WTC11 (cell line): Measurements from ENCODE around the gene LIPH. TPM values are rescaled to one million over a fixed set of nuclear protein-coding genes. Genes with fewer than 3 reads are reported as not detected.
A peak's percentile ranks its signal among the peaks of the same experiment; 100 is the strongest.

Experiments
- ATAC-seq: fragments of 200-7000 bp; cut with Tn5 transposase; 2 replicates; pipeline ENCODE4 v1.10.0; 2021; ENCODE audit warnings: mild to moderate bottlenecking, moderate library complexity
- Bru-seq: library from RNA; stranded (reverse); fragments of 400-500 nt; gene quantifications from one replicate; lab custom pipeline; 2021; lab: Mats Ljungman, UMichigan
- CTCF ChIA-PET: fragments of 300-600 bp; sonication (Branson Sonifier 250); formaldehyde crosslinking; loops from one replicate; lab custom pipeline; 2021; ENCODE audit warnings: antibody characterized with exemption; lab: Charles Lee
- POLR2A ChIA-PET: fragments of 350-600 bp; sonication (Branson Sonifier 250); formaldehyde crosslinking; loops from one replicate; lab custom pipeline; 2021; ENCODE audit warnings: antibody characterized with exemption; lab: Charles Lee
- DNase-seq: peaks from one replicate; pipeline ENCODE4 v3.0.0; 2021; ENCODE audit warnings: low spot score
- H3K27ac Mint-ChIP-seq: 2 replicates; pipeline ENCODE4 v1.8.0; 2021; ENCODE audit warnings: mixed read lengths
- H3K27me3 Mint-ChIP-seq: 2 replicates; pipeline ENCODE4 v1.8.0; 2021; ENCODE audit warnings: low read depth, mild to moderate bottlenecking, moderate library complexity, mixed read lengths
- H3K36me3 Mint-ChIP-seq: 2 replicates; pipeline ENCODE4 v1.8.0; 2021; ENCODE audit warnings: mixed read lengths
- H3K4me1 Mint-ChIP-seq: 2 replicates; pipeline ENCODE4 v1.8.0; 2022; ENCODE audit warnings: mixed read lengths
- H3K4me3 Mint-ChIP-seq: 2 replicates; pipeline ENCODE4 v1.8.0; 2021; ENCODE audit warnings: mild to moderate bottlenecking, moderate library complexity, mixed read lengths
- H3K9me3 Mint-ChIP-seq: 2 replicates; pipeline ENCODE4 v1.8.0; 2021; ENCODE audit warnings: mixed read lengths
- CBFB ChIP-seq: sonication (generic); formaldehyde crosslinking; IDR thresholded peaks from 2 replicates; pipeline ENCODE4 v1.8.1; 2022; ENCODE audit warnings: mild to moderate bottlenecking, low read depth, missing genetic modification reagents
- ETV6 ChIP-seq: sonication (generic); formaldehyde crosslinking; IDR thresholded peaks from 2 replicates; pipeline ENCODE4 v1.8.1; 2022; ENCODE audit warnings: mild to moderate bottlenecking, missing genetic modification reagents
- FOXJ3 ChIP-seq: sonication (generic); formaldehyde crosslinking; IDR thresholded peaks from 2 replicates; pipeline ENCODE4 v1.9.0; 2021; ENCODE audit warnings: missing genetic modification reagents, mild to moderate bottlenecking, borderline replicate concordance
- IRF2 ChIP-seq: sonication (generic); formaldehyde crosslinking; IDR thresholded peaks from 2 replicates; pipeline ENCODE4 v1.8.0; 2022; ENCODE audit warnings: low read depth, missing genetic modification reagents, borderline replicate concordance
- JAZF1 ChIP-seq: fragments of 250-450 bp; sonication (Bioruptor Pico); IDR thresholded peaks from 2 replicates; pipeline ENCODE4 v1.9.0; 2021; ENCODE audit warnings: moderate library complexity, mild to moderate bottlenecking, inconsistent platforms
- NFATC4 ChIP-seq: fragments of 250-450 bp; sonication (Bioruptor Pico); IDR thresholded peaks from 2 replicates; pipeline ENCODE4 v1.9.0; 2021; ENCODE audit warnings: mild to moderate bottlenecking
- NFE2L1 ChIP-seq: sonication (generic); formaldehyde crosslinking; IDR thresholded peaks from 2 replicates; pipeline ENCODE4 v1.8.1; 2023; ENCODE audit warnings: missing genetic modification reagents
- NR2C2 ChIP-seq: sonication (generic); formaldehyde crosslinking; IDR thresholded peaks from 2 replicates; pipeline ENCODE4 v1.8.0; 2022; ENCODE audit warnings: mild to moderate bottlenecking, missing genetic modification reagents
- RELA ChIP-seq: sonication (generic); formaldehyde crosslinking; IDR thresholded peaks from 2 replicates; pipeline ENCODE4 v1.8.1; 2022; ENCODE audit warnings: missing genetic modification reagents, mild to moderate bottlenecking, borderline replicate concordance
- RORB ChIP-seq: fragments of 250-450 bp; sonication (Bioruptor Pico); IDR thresholded peaks from 2 replicates; pipeline ENCODE4 v1.9.0; 2021; ENCODE audit warnings: mild to moderate bottlenecking
- TEAD4 ChIP-seq: sonication (generic); formaldehyde crosslinking; IDR thresholded peaks from 2 replicates; pipeline ENCODE4 v1.8.0; 2022; ENCODE audit warnings: mild to moderate bottlenecking, missing genetic modification reagents
- TP53 ChIP-seq: sonication (generic); formaldehyde crosslinking; IDR thresholded peaks from 2 replicates; pipeline ENCODE4 v1.8.1; 2023; ENCODE audit warnings: mild to moderate bottlenecking, missing genetic modification reagents
- ZNF121 ChIP-seq: sonication (generic); formaldehyde crosslinking; IDR thresholded peaks from 2 replicates; pipeline ENCODE4 v1.8.0; 2023; ENCODE audit warnings: missing genetic modification reagents
- ZNF416 ChIP-seq: fragments of 250-450 bp; sonication (Bioruptor Pico); IDR thresholded peaks from 2 replicates; pipeline ENCODE4 v1.9.0; 2021; ENCODE audit warnings: mild to moderate bottlenecking, inconsistent platforms
- long read RNA-seq, 3 experiments: library from RNA in 1 of 3; library from capped mRNA in 1 of 3; library from polyadenylated mRNA in 1 of 3; unstranded in 2 of 3; stranded (forward) in 1 of 3; transcript quantifications; one replicate each; pipeline ENCODE4 v2.0.0, GENCODE V29; 2021
- total RNA-seq: library from RNA; stranded (reverse); gene quantifications from 3 replicates; pipeline ENCODE4 v1.2.3, GENCODE V29; 2021
- TF ChIP-seq, protein P1 (sequence below): sonication (generic); formaldehyde crosslinking; IDR thresholded peaks from 2 replicates; pipeline ENCODE4 v1.8.0; 2022; ENCODE audit warnings: mild to moderate bottlenecking, missing genetic modification reagents
- TF ChIP-seq, protein P2 (sequence below): fragments of 200-600 bp; IDR thresholded peaks from 2 replicates; pipeline ENCODE4 v1.8.0; 2022; ENCODE audit warnings: antibody characterized with exemption
- TF ChIP-seq, protein P3 (sequence below): sonication (generic); formaldehyde crosslinking; IDR thresholded peaks from 2 replicates; pipeline ENCODE4 v1.8.0; 2023; ENCODE audit warnings: mild to moderate bottlenecking, missing genetic modification reagents
- TF ChIP-seq, protein P4 (sequence below): sonication (generic); formaldehyde crosslinking; IDR thresholded peaks from 2 replicates; pipeline ENCODE4 v1.8.1; 2023; ENCODE audit warnings: mild to moderate bottlenecking, missing genetic modification reagents, moderate library complexity
- TF ChIP-seq, protein P5 (sequence below): sonication (generic); formaldehyde crosslinking; conservative IDR thresholded peaks from 2 replicates; pipeline ENCODE4 v1.8.1; 2023; ENCODE audit warnings: mild to moderate bottlenecking, low read depth, missing genetic modification reagents, moderate library complexity
- TF ChIP-seq, protein P6 (sequence below): fragments of 250-450 bp; sonication (Bioruptor Pico); IDR thresholded peaks from 2 replicates; pipeline ENCODE4 v1.9.0; 2021; ENCODE audit warnings: mild to moderate bottlenecking, borderline replicate concordance

LIPH gene
- 0.07 to 0.27 TPM (median 0.11 TPM) in 3 replicates for total RNA-seq
- percentile 3 among the genes with signal in this experiment for Bru-seq, nascent RNA
- long read RNA-seq, experiment 1 = 0 reads
- long read RNA-seq, experiment 2 = 0 reads
- long read RNA-seq, experiment 3 = 0 reads

DNA sequence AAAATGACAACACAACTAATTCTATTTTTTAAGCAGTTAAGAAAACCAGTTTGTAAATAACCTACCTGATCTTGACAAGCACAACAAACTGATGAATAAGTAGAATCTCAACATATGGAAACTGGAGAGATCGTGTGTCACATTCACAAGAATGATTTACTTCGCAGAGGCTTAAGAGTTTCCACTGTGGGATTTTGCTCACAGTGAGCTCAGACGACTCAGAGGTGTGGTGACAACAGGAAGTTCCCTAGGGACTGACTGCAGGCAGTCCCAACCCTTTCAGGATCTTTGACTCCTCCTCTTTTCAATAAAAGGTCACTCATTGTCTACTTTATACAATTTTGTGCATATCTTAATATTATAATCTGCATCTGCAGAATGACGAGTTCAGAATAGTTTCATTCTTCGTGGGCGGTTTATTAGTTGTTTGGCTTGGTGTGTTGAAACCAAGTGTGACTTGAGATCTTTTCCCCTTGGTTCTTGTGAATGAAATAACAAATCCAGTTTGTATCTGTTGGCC lies at the start of gene LIPH:
Gene LIPH (minus strand): TSS at position 231 of the 520 bp plus-strand sequence. CDS start 117 bp downstream, at position 114.
- Mint-ChIP-seq H3K9me3 (no peaks in the 10 kb centered on the region), H3K27ac (peak within 1 kb of the TSS; percentile 51), H3K36me3 (no peaks in the 10 kb centered on the region), H3K27me3 (no peaks in the 10 kb centered on the region), H3K4me3 (no peak within 1 kb of the TSS), H3K4me1 (peaks cover 7% of the 10 kb centered on the region)
- CTCF ChIA-PET = interaction anchor here (0.6 to 2.4 kb wide), 4 partner anchors 12 to 92 kb away, joined by 3 to 11 read pairs (median 5); no protein-coding TSS in a partner anchor
- ATAC-seq (peak; percentile 76), DNase-seq (no peak)
- TF ChIP-seq NR2C2 (CRISPR knock-in tag) (no peak), ETV6 (CRISPR knock-in tag) (no peak), RORB (CRISPR knock-in tag) (no peak), TEAD4 (CRISPR knock-in tag) (no peak), TP53 (CRISPR knock-in tag) (no peak), NFATC4 (CRISPR knock-in tag) (no peak)
- TF ChIP-seq, protein P1, sequence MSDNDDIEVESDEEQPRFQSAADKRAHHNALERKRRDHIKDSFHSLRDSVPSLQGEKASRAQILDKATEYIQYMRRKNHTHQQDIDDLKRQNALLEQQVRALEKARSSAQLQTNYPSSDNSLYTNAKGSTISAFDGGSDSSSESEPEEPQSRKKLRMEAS = no peak
- TF ChIP-seq, protein P2, sequence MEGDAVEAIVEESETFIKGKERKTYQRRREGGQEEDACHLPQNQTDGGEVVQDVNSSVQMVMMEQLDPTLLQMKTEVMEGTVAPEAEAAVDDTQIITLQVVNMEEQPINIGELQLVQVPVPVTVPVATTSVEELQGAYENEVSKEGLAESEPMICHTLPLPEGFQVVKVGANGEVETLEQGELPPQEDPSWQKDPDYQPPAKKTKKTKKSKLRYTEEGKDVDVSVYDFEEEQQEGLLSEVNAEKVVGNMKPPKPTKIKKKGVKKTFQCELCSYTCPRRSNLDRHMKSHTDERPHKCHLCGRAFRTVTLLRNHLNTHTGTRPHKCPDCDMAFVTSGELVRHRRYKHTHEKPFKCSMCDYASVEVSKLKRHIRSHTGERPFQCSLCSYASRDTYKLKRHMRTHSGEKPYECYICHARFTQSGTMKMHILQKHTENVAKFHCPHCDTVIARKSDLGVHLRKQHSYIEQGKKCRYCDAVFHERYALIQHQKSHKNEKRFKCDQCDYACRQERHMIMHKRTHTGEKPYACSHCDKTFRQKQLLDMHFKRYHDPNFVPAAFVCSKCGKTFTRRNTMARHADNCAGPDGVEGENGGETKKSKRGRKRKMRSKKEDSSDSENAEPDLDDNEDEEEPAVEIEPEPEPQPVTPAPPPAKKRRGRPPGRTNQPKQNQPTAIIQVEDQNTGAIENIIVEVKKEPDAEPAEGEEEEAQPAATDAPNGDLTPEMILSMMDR = no peak
- TF ChIP-seq, protein P3, sequence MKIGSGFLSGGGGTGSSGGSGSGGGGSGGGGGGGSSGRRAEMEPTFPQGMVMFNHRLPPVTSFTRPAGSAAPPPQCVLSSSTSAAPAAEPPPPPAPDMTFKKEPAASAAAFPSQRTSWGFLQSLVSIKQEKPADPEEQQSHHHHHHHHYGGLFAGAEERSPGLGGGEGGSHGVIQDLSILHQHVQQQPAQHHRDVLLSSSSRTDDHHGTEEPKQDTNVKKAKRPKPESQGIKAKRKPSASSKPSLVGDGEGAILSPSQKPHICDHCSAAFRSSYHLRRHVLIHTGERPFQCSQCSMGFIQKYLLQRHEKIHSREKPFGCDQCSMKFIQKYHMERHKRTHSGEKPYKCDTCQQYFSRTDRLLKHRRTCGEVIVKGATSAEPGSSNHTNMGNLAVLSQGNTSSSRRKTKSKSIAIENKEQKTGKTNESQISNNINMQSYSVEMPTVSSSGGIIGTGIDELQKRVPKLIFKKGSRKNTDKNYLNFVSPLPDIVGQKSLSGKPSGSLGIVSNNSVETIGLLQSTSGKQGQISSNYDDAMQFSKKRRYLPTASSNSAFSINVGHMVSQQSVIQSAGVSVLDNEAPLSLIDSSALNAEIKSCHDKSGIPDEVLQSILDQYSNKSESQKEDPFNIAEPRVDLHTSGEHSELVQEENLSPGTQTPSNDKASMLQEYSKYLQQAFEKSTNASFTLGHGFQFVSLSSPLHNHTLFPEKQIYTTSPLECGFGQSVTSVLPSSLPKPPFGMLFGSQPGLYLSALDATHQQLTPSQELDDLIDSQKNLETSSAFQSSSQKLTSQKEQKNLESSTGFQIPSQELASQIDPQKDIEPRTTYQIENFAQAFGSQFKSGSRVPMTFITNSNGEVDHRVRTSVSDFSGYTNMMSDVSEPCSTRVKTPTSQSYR (CRISPR knock-in tag) = no peak
- TF ChIP-seq, protein P4, sequence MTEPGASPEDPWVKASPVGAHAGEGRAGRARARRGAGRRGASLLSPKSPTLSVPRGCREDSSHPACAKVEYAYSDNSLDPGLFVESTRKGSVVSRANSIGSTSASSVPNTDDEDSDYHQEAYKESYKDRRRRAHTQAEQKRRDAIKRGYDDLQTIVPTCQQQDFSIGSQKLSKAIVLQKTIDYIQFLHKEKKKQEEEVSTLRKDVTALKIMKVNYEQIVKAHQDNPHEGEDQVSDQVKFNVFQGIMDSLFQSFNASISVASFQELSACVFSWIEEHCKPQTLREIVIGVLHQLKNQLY (CRISPR knock-in tag) = no peak
- POLR2A ChIA-PET = no interaction called here

DNA sequence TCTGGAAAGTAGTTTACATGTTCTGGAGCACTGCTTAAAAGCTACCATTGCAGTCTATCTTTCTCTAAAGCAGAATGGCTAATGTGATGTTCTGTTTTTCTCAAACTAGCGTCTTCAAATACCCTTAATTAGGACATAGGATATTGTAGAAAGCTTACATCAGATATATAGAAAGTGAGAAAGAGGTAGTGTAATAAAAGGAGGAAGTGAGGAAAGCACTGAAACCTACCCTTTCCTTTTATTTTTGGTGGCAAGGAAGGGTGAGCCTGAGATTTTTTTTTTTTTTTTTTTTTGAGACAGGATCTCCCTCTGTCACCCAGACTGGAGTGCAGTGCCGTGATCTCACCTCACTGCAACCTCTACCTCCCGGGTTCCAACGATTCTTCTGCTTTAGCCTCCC lies 43.1 kb upstream of the LIPH start:
- H3K4me1 Mint-ChIP-seq = no peaks in the 10 kb centered on the region
- ATAC-seq = no peak
- 0 out of 2 replicates have a peak overlapping the region, but pooled peaks have one; percentile 21 for H3K27ac Mint-ChIP-seq
- no peak for DNase-seq
- CTCF ChIA-PET = interaction anchor here (1.7 kb wide), 1 partner anchor 65 kb away, joined by 6 read pairs; no protein-coding TSS in a partner anchor
- POLR2A ChIA-PET = interaction anchor here (0.6 kb wide), 1 partner anchor 17 kb away, joined by 5 read pairs; no protein-coding TSS in a partner anchor
- peaks cover 14% of the 10 kb centered on the region for H3K36me3 Mint-ChIP-seq
- no peaks in the 10 kb centered on the region for H3K9me3 Mint-ChIP-seq
- no peaks in the 10 kb centered on the region for H3K27me3 Mint-ChIP-seq
- TF ChIP-seq ZNF416 (CRISPR knock-in tag) = no peak
- TF ChIP-seq CBFB = no peak
- TF ChIP-seq NR2C2 (CRISPR knock-in tag) = no peak
- TF ChIP-seq, protein P5, sequence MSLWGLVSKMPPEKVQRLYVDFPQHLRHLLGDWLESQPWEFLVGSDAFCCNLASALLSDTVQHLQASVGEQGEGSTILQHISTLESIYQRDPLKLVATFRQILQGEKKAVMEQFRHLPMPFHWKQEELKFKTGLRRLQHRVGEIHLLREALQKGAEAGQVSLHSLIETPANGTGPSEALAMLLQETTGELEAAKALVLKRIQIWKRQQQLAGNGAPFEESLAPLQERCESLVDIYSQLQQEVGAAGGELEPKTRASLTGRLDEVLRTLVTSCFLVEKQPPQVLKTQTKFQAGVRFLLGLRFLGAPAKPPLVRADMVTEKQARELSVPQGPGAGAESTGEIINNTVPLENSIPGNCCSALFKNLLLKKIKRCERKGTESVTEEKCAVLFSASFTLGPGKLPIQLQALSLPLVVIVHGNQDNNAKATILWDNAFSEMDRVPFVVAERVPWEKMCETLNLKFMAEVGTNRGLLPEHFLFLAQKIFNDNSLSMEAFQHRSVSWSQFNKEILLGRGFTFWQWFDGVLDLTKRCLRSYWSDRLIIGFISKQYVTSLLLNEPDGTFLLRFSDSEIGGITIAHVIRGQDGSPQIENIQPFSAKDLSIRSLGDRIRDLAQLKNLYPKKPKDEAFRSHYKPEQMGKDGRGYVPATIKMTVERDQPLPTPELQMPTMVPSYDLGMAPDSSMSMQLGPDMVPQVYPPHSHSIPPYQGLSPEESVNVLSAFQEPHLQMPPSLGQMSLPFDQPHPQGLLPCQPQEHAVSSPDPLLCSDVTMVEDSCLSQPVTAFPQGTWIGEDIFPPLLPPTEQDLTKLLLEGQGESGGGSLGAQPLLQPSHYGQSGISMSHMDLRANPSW (CRISPR knock-in tag) = no peak
- no peak overlapping the region for H3K4me3 Mint-ChIP-seq

DNA sequence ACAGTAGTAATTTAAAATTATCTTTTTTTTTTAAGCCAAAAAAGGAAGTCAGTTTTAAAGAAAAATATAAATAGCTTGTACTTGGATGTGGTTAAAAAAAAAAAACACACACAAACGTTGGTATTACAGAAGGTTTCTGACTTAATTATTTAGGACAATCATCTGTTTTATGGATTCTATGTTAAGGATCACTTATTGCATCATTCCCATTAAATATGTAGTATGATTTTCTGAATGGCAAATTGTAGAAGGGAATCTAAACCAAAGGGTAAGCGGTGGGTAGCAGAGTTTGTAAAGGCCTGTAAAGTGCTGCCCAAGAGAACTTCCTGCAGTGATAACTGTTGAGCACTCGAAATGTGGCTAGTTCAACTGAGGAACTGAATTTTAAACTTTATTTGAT lies 41.7 kb upstream of the LIPH start:
- ChIA-PET POLR2A (no interaction called here), CTCF (no interaction called here)
- Mint-ChIP-seq H3K4me1 (no peaks in the 10 kb centered on the region), H3K9me3 (no peaks in the 10 kb centered on the region), H3K27me3 (no peaks in the 10 kb centered on the region), H3K4me3 (no peak overlapping the region), H3K27ac (no peak overlapping the region), H3K36me3 (peaks cover 8% of the 10 kb centered on the region; the same call in 1 of the 2 replicates)
- no peak for ATAC-seq
- no peak for DNase-seq
- no peak for TF ChIP-seq RELA (CRISPR knock-in tag)
- TF ChIP-seq IRF2 (CRISPR knock-in tag) = no peak
- no peak for TF ChIP-seq JAZF1
- TF ChIP-seq FOXJ3 (CRISPR knock-in tag) = no peak
- TF ChIP-seq, protein P6, sequence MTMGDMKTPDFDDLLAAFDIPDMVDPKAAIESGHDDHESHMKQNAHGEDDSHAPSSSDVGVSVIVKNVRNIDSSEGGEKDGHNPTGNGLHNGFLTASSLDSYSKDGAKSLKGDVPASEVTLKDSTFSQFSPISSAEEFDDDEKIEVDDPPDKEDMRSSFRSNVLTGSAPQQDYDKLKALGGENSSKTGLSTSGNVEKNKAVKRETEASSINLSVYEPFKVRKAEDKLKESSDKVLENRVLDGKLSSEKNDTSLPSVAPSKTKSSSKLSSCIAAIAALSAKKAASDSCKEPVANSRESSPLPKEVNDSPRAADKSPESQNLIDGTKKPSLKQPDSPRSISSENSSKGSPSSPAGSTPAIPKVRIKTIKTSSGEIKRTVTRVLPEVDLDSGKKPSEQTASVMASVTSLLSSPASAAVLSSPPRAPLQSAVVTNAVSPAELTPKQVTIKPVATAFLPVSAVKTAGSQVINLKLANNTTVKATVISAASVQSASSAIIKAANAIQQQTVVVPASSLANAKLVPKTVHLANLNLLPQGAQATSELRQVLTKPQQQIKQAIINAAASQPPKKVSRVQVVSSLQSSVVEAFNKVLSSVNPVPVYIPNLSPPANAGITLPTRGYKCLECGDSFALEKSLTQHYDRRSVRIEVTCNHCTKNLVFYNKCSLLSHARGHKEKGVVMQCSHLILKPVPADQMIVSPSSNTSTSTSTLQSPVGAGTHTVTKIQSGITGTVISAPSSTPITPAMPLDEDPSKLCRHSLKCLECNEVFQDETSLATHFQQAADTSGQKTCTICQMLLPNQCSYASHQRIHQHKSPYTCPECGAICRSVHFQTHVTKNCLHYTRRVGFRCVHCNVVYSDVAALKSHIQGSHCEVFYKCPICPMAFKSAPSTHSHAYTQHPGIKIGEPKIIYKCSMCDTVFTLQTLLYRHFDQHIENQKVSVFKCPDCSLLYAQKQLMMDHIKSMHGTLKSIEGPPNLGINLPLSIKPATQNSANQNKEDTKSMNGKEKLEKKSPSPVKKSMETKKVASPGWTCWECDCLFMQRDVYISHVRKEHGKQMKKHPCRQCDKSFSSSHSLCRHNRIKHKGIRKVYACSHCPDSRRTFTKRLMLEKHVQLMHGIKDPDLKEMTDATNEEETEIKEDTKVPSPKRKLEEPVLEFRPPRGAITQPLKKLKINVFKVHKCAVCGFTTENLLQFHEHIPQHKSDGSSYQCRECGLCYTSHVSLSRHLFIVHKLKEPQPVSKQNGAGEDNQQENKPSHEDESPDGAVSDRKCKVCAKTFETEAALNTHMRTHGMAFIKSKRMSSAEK (CRISPR knock-in tag) = no peak
- TF ChIP-seq NR2C2 (CRISPR knock-in tag) = no peak
- no peak for TF ChIP-seq NFE2L1
- no peak for TF ChIP-seq ZNF121 (CRISPR knock-in tag)
